ENCODE results near the gene ASGR2. TPM values are rescaled to one million over a fixed set of nuclear protein-coding genes. Genes with fewer than 3 reads are reported as not detected.

Gene ASGR2
- total and polyA plus RNA-seq, 2 of the 13 experiments (the other 11 are each of a cell fraction or from before 2014, with no cell fraction given), result 320 to 754 TPM

DNA sequence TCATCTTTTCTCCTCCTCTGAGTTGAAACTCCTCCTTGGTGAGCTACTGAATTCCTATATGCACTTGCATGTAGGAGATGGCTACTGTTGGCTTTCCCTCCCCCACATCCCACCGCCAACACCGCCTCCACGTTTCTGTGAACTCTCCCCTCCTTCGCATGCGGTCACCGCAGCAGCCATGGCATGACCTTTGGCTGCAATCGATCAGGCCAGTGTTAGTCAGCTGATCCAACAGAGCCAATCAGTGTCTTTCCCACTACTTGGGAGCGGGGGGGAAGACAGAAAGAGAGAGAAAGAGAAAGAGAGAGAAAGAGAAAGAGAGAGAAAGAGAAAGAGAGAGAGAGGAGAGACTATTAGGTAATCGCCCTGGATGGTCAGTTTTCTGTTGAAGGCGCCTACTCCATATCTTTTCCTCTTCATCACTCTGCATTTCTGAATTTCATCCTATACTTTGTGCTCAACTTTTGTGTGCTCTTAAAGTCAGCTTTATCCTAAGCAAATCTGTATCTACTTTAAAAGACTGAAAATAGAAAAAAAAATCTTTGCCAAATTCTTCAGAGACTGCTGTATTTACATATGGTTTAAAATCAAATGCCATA, 41.8 kb upstream of the ASGR2 start (continued):
- TF ChIP-seq RFXAP (CRISPR knock-in tag; IDR thresholded peaks at IDR 0.05; ENCODE audit: borderline replicate concordance) (peak; percentile 82; the same call in 1 of the 2 replicates), ZNF646 (CRISPR knock-in tag; IDR thresholded peaks at IDR 0.05) (no peak), ZC3H13 (CRISPR knock-in tag; IDR thresholded peaks at IDR 0.05) (peak; percentile 96), NCOR1 (IDR thresholded peaks at IDR 0.05; ENCODE audit: borderline replicate concordance, low read length) (peak; percentile 55; the same call in 1 of the 2 replicates), NCOA1 (CRISPR knock-in tag; IDR thresholded peaks at IDR 0.05) (no peak), HHEX (CRISPR knock-in tag; IDR thresholded peaks at IDR 0.05) (no peak), NFKBIZ (CRISPR knock-in tag; IDR thresholded peaks at IDR 0.05) (peak; percentile 90), ZNF34 (CRISPR knock-in tag; IDR thresholded peaks at IDR 0.05; ENCODE audit: borderline replicate concordance) (0 out of 2 replicates have a peak, but pooled peaks have one; percentile 74), RORA (CRISPR knock-in tag; IDR thresholded peaks at IDR 0.05) (no peak), ZNF33B (CRISPR knock-in tag; IDR thresholded peaks at IDR 0.05) (peak; percentile 89; the same call in 1 of the 2 replicates), ARNT (IDR thresholded peaks at IDR 0.05) (no peak), ZZZ3 (CRISPR knock-in tag; IDR thresholded peaks at IDR 0.05; ENCODE audit: borderline replicate concordance) (no peak), MTA1 (CRISPR knock-in tag; IDR thresholded peaks at IDR 0.05; ENCODE audit: borderline replicate concordance) (peak; percentile 98), TFE3 (CRISPR knock-in tag; IDR thresholded peaks at IDR 0.05) (peak; percentile 85)
- TF ChIP-seq, protein P1, sequence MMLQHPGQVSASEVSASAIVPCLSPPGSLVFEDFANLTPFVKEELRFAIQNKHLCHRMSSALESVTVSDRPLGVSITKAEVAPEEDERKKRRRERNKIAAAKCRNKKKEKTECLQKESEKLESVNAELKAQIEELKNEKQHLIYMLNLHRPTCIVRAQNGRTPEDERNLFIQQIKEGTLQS (CRISPR knock-in tag; IDR thresholded peaks at IDR 0.05), result peak; percentile 32; the same call in 1 of the 2 replicates
- TF ChIP-seq, protein P2, sequence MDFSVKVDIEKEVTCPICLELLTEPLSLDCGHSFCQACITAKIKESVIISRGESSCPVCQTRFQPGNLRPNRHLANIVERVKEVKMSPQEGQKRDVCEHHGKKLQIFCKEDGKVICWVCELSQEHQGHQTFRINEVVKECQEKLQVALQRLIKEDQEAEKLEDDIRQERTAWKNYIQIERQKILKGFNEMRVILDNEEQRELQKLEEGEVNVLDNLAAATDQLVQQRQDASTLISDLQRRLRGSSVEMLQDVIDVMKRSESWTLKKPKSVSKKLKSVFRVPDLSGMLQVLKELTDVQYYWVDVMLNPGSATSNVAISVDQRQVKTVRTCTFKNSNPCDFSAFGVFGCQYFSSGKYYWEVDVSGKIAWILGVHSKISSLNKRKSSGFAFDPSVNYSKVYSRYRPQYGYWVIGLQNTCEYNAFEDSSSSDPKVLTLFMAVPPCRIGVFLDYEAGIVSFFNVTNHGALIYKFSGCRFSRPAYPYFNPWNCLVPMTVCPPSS (IDR thresholded peaks at IDR 0.05), result no peak
- TF ChIP-seq, protein P3, sequence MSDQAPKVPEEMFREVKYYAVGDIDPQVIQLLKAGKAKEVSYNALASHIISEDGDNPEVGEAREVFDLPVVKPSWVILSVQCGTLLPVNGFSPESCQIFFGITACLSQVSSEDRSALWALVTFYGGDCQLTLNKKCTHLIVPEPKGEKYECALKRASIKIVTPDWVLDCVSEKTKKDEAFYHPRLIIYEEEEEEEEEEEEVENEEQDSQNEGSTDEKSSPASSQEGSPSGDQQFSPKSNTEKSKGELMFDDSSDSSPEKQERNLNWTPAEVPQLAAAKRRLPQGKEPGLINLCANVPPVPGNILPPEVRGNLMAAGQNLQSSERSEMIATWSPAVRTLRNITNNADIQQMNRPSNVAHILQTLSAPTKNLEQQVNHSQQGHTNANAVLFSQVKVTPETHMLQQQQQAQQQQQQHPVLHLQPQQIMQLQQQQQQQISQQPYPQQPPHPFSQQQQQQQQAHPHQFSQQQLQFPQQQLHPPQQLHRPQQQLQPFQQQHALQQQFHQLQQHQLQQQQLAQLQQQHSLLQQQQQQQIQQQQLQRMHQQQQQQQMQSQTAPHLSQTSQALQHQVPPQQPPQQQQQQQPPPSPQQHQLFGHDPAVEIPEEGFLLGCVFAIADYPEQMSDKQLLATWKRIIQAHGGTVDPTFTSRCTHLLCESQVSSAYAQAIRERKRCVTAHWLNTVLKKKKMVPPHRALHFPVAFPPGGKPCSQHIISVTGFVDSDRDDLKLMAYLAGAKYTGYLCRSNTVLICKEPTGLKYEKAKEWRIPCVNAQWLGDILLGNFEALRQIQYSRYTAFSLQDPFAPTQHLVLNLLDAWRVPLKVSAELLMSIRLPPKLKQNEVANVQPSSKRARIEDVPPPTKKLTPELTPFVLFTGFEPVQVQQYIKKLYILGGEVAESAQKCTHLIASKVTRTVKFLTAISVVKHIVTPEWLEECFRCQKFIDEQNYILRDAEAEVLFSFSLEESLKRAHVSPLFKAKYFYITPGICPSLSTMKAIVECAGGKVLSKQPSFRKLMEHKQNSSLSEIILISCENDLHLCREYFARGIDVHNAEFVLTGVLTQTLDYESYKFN (CRISPR knock-in tag; conservative IDR thresholded peaks at IDR 0.05), result peak; percentile 95
